ENCODE results near the gene FETUB.

Gene FETUB

DNA sequence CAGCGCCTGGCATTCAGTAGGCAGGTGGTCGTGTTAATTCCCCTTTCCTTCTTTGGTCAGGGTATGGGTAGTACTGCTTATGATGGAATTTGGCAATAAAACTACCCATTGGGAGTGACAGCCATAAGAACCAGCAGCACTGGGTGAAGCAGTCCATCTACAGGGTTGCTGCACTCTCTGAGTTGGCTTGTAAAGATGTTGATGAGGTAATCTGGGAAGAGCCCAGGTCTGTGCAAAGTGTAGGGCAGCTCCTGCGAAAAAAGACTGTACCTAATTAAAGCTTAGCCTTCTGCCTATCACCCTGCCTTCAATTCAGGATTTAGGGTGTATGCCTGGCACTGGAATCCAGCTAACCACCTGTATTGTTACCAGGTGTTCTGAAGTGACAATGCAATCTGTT, 4.7 kb upstream of the FETUB start:
- DNase-seq (ENCODE audit: low read depth in 2 of 2, low spot score in 1 of 2) = no peak

DNA sequence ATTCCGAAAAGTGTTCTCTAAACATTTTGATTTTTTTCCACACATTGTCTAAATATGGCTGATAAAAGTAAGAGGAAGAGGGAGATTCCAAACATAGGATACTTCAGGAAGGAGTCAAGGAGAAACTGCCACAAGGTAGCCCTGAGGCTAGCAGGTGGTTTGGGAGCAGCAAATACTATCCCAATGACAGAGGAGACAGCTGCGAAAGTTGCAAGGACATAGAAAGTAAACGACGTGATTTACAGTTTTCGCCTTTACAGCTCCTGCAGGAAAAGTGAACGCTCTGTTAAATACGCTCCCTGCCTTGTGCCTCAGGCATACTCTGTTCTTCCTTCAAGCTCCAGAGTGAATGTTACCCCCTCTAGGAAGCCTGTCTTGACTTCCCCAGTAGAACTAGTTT, 3.7 kb upstream of the FETUB start:
- no peak for DNase-seq (ENCODE audit: low read depth in 2 of 2, low spot score in 1 of 2)

DNA sequence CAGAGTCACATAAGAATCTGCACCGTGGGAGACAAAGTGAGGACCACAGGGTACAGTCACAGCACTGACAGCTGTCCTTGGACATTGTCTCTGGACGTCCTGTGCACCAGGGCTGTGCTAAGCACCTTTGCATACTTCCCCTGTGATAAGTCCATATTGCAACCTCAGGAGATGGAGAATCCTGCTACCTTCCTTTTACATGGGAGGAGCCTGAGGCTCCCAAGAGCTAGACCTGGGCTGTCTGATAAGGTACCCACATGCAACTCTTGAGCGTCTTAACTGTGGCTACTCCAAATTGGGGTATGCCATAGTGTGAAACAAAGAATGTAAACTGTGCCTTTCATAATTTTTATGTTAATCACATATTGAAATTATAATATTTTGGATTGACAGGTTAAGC, 2.5 kb upstream of the FETUB start:
- no peak for DNase-seq (ENCODE audit: low read depth in 2 of 2, low spot score in 1 of 2)

DNA sequence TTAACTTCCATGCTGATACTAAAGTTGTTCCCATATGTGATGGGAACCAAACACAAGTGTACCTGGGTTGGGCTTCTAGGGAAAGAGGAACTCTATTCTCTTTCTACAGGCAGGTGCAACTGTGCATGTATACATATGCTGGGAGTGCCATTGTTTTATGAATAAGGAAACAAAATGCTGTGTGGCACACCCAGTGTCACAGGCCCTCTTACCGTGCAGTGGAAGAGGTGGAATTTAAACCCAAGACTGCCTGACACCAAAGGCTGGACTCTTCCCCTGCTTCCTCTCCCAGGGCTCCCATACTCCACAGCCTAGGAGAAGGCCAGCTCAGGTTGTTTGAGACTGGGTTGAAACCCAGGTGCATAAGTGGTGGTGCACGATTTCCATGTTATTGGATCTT, 1.9 kb upstream of the FETUB start:
- DNase-seq (ENCODE audit: low read depth in 2 of 2, low spot score in 1 of 2) = no peak

DNA sequence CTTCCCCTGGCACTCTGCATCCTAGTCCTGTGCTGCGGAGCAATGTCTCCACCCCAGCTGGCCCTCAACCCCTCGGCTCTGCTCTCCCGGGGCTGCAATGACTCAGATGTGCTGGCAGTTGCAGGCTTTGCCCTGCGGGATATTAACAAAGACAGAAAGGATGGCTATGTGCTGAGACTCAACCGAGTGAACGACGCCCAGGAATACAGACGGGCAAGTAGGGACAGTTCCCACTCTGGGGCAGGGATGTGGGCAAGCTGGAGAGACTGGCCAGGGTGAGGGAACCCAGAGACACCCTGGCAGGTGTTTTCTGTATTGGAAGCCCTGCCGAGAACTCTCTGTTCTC, 247 bp downstream of the FETUB start:
- DNase-seq (ENCODE audit: low read depth in 2 of 2, low spot score in 1 of 2) = no peak

DNA sequence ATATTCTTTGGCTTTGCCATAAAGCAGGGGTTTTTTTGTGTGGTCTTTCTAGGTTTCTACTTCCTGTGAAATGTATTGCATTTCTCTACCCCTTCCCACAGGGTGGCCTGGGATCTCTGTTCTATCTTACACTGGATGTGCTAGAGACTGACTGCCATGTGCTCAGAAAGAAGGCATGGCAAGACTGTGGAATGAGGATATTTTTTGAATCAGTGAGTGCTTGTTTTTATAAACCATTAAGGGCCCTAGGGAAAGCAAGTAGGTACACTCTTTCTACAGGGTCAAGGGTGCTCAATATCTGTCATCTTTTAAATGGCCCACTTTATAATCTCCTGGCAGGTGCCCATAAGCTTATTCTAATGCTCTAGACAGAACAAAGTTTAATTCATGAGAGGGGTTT, 730 bp downstream of the FETUB start:
- DNase-seq (ENCODE audit: low read depth in 2 of 2, low spot score in 1 of 2) = no peak

DNA sequence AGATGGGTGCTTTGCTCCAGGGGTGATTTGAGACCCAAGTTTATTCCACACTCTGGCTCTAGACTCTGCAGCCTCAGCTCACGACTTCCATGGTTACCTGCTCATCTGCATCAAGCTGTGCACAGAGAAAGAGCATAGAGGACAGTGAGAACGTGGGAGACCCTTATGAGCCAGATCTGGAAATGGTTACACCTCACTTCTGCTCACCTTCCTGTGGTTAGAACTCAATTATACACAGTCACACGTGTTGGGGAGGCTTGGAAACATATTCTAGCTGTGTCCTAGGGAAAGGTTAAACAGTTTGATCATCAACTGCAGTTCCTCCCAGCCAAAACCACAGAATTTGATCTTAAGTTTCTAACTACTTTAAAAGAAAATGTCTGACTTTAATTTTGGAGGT, 1.8 kb downstream of the FETUB start:
- no peak for DNase-seq (ENCODE audit: low read depth in 2 of 2, low spot score in 1 of 2)

DNA sequence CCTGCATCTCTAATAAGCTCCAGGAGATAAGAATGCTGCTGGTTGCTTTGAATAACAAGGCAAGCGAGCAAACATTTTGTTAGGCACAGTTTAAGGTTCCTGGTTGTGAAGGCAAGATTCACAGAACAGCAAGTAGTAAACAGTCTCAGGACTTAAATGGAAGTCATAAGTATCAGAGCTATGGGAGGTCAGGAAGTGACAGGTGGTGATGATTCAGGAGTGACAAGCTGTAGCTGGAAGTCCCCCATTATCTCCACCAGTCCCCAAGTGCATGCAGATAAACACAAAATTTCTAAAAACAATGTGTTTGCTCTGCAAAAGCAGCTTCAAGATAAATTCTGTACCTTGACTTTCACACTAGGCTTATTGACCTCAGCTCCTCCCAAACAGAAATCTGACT, 3.3 kb downstream of the FETUB start:
- no peak for DNase-seq (ENCODE audit: low read depth in 2 of 2, low spot score in 1 of 2)

DNA sequence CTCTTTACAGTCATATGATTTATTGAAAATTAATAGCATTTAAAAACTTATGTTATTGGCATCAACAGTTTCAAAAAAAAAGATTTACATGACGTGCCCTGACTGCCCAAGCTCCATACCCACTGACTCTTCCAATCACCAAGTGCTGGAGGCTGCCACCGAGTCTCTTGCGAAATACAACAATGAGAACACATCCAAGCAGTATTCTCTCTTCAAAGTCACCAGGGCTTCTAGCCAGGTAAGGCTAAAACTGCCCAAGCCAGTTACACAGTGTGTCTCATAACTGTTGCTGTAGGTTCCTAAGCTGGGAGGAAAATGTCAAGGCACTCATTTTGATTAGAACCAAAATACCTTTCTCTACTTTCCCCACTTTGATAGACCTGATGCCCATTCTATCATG, 4.5 kb downstream of the FETUB start:
- no peak for DNase-seq (ENCODE audit: low read depth in 2 of 2, low spot score in 1 of 2)

DNA sequence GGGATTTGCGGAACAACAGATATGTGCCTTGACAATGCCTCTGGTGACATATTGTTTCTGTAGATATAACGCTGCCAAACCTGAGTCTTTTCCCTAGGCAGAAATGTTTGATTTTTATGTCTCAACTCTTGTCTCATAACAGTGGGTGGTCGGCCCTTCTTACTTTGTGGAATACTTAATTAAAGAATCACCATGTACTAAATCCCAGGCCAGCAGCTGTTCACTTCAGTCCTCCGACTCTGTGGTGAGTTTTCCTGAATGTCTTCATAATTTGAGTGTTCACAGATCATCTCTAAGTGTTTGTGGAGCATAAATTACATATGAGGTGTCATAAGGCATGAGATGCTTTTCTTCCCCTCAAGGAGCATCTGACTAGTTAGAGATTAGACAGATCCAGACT, 5.9 kb downstream of the FETUB start:
- no peak for DNase-seq (ENCODE audit: low read depth in 2 of 2, low spot score in 1 of 2)

DNA sequence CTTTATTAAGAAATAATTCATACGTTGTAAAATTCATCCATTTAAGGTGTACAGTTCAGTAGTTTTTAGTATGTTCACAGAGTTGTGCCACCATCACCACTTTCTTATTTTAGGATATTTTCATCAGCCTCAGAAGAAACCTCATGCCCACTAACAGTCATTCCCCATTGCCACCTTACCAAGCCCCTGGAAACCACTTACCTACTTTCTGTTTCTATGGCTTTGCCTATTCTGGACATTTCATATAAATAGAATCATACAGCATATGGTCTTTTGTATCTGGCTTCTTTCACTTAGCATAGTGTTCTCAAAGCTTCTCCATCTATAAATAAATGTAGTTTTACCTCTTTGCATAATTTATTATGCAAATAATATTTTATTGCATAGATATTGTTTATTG, 6.6 kb downstream of the FETUB start:
- DNase-seq (ENCODE audit: low read depth in 2 of 2, low spot score in 1 of 2) = no peak

DNA sequence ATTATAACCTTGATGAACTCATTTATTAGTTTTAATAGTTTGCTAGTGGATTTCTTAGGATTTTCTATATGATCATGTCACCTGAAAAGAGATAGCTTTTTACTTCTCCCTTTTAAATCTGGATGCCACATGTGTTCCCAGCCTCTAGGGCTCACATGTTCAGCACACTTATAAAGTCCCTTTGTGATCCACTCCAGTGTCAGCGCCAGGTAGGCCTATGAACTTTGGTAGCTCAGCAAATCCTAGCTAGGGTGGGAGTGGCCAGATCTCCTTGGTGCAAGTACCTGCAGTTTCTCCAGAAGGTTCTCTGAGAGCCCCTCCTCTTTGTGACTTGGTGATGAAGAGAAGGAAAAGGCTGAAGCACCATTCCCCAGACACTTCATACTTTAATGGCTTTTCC, 8.7 kb downstream of the FETUB start:
- DNase-seq (ENCODE audit: low read depth in 2 of 2, low spot score in 1 of 2) = no peak

DNA sequence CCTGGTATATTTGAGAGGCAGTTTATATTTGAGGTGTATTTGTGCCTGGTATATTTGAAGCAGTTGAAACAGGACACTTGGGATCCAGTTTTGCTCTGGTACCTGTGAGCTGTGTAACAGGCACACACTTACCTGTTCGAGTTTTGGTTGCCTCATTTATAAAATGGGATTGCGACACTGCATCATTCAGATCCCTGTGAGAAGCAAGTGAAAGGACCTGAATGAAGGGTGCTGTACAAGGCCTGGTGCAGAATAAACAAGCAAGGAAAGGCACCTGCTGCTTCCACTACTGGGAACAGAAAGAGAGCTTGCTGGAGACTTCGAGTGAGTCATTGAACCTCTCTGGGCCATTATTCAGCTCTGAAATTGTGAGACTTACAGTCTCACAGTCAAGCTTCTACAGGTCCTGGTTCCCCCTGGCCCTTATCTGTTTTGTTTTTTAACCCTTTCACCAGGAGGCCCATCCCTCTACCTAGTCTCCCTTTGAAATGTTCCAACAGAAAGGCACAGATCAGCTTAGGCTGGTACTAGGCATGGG, 11.5 kb downstream of the FETUB start:
- no peak for DNase-seq (ENCODE audit: low read depth in 2 of 2, low spot score in 1 of 2)

DNA sequence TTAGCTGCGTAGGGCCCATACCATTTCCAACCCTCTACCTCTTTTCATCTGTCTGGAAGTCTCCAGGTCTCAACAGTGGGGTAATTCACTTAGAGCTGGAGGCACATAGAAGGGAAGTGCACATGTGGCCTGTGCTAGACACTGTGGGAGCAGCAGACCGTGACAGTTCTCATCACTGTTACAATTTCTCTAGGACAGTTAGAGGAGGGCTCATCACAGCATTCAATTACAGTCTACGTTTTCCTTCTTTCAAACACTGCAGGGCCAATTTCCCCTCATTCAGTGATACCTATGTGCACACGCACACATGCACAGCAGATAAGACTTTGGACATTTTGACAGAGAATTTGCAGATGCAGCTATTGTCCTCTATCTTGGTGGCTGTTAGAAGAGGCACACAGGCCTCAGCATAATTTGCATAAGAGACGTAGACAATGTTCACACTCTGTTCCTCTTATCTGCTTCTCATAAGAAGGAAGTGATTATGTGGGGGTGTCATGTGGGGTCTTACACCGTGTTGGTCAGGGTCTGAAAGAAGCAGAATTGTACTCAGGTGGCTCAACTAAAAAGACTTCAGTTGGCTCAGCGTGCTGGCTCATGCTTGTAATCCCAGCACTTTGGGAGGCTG, 13.0 kb downstream of the FETUB start:
- DNase-seq (ENCODE audit: low read depth in 2 of 2, low spot score in 1 of 2) = no peak

DNA sequence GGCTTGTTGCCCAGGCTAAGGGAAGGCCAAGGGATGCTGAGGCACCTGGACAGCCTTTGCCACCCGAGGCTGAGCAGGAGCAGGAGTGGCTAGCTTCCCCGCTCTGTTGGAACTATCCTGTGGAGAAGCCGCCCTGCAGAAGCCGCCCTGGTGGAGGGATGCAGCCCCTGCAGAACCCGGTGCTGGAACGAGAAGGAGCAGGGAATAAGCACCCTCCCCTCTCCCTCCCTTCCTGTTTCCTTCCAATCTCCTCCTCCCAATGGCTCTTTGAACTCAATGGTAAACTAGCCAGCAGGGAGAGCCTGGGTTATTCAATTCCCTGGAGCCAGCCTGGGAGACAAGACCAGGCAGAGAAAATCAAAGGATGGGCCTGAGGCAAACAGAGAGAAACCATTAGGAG, 13.8 kb downstream of the FETUB start:
- no peak for DNase-seq (ENCODE audit: low read depth in 2 of 2, low spot score in 1 of 2)

DNA sequence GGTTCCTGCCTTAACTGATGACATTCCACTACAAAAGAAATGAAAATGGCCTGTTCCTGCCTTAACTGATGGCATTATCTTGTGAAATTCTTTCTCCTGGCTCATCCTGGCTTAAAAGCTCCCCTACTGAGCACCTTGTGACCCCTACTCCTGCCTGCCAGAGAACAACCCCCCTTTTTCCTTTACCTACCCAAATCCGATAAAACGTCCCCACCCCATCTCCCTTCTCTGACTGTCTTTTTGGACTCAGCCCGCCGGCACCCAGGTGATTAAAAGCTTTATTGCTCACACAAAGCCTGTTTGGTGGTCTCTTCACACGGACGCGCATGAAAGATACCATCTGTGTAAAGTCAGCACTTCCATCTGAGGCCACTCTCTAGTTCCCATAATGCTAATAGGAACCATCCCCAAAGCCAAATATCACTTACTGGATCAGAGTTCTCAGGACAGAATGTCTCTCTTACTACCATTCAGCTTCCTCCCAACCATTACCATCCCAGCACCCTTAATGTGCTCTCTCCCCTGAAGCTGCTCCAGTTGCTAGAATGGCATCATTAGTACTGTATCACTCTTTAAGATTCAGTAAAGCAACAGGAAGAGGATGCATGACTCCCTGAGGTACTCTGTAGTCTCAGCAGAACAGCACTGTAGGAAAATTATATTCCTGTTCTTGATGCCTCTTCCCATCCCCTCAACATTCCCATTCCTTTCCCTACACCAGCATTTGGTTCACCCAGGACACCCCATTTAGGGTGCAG, 23.3 kb downstream of the FETUB start:
- no peak for DNase-seq (ENCODE audit: low read depth in 2 of 2, low spot score in 1 of 2)

DNA sequence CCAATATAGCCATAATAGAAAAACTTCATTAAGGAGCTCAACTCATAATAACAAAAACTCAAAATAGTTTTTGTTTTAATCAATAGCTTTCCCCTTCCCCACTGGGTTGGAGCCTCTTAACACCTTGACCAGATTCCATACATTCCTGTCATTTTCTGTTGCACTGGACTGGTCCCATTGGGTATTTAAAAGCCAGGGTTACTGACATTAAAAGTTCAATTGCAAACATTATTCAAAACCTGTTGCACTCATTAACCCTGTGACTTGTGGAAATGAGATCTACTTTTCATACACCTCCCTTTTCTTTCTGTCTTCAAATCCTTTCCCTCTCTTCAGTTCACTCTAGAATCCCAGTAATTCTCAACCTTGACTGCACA, 23.9 kb downstream of the FETUB start:
- no peak for DNase-seq (ENCODE audit: low read depth in 2 of 2, low spot score in 1 of 2)

DNA sequence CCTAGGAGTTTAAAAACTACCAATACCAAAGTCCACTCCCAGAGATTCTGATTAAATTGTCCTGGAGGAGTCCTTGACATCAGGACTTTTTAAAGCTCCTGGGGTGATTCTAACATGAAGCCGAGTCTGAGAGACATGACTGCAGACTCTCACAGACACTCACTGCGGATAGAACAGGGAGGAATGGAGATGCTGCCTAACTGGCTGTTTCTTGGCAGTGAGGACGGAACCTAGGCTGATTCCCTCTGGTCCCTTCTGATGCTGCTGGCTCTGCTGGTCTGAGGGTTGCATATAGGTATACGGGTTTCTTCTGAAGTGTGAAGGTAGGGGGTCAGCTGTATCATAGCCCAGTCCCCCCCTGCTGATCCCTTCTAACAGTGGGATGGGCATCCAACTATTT, 24.3 kb downstream of the FETUB start:
- no peak for DNase-seq (ENCODE audit: low read depth in 2 of 2, low spot score in 1 of 2)

DNA sequence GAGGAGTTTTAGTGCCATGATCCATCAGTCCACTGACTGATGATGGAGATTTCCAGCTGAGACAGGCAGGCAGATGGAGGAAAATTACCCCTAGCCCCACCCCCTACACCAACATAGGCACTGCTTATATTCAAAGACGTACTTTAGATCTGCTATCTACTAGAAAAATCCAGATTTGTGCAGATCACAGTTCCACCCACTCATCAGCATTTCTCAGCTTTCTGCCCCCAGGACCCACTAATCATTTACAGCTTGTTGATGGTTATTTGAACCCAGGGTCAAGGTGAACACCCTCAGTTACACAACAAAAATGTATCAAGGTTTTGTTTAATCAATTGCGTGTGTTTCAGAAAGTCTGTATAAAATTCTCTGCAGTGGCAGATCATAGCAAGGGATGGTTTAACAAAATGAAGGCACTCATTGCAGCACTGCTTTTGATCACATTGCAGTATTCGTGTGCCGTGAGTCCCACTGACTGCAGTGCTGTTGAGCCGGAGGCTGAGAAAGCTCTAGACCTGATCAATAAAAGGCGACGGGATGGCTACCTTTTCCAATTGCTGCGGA, 25.5 kb downstream of the FETUB start, which contains the start of gene HRG:
HRG (plus strand) TSS at position 390 of the 564 bp plus-strand sequence; CDS start at position 408, 18 bp downstream.
- DNase-seq (ENCODE audit: low read depth in 2 of 2, low spot score in 1 of 2) = no peak

DNA sequence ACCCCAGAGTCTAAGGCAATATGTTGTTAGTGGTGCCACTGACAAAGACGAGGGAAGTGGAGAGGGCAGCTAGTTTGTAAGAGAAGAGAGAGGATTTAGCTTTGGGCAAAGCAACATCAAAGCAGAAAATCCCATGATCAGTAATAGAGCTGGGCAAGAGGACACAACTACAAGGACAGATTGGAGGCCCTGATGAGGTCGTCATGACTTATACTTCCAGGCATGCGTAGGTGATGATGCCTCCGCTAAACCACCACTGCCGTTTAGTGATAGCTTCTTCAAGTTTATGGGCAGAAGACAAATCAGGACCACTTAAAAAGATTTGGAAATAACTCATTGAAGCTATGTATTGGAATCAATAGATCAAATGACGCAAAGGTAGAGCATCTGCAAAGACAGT, 28.2 kb downstream of the FETUB start:
- DNase-seq (ENCODE audit: low read depth in 2 of 2, low spot score in 1 of 2) = no peak

DNA sequence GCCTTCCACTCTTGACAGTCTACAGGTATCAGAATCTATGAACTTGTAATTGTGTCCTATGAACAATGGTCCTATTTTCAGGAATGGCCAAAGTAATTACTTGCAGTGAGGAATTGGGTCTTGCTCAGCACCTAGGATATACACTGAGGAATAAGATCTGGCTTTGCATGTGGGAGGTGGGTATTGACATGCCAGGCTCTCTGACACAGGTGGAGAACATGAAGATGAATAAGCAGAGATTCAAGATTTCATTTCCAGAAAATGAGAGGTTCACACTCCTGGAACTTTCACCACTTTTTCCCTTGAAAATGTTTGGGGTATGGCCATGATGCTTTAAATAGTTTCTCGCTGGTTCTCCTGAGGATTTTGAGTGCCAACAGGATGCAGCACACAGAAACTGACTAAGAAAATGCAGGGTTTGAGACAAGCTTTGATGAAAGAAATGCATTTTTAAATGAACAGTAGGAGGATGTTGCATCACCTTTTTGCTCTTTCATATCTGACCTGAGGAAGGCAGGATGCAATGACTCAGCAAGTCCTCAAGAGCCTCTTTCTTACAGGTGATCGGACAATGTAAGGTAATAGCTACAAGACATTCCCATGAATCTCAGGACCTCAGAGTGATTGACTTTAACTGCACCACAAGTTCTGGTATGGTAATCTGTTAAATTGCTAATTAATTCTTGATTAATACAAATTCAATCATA, 29.3 kb downstream of the FETUB start:
- no peak for DNase-seq (ENCODE audit: low read depth in 2 of 2, low spot score in 1 of 2)

DNA sequence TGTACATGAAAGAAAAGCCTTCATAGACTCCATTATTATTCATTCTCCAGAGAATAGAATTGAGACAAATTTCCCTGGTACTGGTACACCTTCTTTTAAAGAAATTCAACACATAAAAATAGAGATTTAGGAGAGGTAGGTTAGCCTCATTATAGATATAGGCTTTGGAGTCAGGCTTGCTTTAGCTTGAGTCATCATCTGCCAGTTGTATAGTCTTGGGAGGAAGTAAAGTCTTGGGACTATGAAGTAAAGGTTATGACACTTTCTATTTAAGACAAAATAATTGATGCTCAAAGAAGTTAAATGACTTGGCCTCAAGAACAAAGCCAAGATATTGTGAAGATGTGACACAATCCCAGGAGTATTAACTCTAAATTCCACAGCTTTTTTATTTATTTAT, 30.0 kb downstream of the FETUB start:
- no peak for DNase-seq (ENCODE audit: low read depth in 2 of 2, low spot score in 1 of 2)
